Fibroblast of lung (primary cell): ENCODE data around the gene LILRB4.
"Not testable (repeated sequence)": the region's sequence is repeated elsewhere in the genome, so short reads cannot be mapped to it uniquely, and the experiment has no call there.

ENCODE experiments used
- EZH2 ChIP-seq: IDR thresholded peaks from 2 replicates; pipeline ENCODE4 v1.5.1; 2012; ENCODE audit warnings: low read length, control low read depth, mild to moderate bottlenecking; ENCODE audit errors: missing control alignments
- TF ChIP-seq, protein P1 (sequence below), 2 donors: IDR thresholded peaks in 1 of 2; conservative IDR thresholded peaks in 1 of 2; 1 replicate in 1 of 2; 2 replicates in 1 of 2; pipeline ENCODE4 v1.5.1; 2011 to 2012; ENCODE audit warnings: low read length in 2 of 2, control low read depth in 1 of 2, inconsistent platforms in 1 of 2, low read depth in 1 of 2, mild to moderate bottlenecking in 1 of 2

DNA sequence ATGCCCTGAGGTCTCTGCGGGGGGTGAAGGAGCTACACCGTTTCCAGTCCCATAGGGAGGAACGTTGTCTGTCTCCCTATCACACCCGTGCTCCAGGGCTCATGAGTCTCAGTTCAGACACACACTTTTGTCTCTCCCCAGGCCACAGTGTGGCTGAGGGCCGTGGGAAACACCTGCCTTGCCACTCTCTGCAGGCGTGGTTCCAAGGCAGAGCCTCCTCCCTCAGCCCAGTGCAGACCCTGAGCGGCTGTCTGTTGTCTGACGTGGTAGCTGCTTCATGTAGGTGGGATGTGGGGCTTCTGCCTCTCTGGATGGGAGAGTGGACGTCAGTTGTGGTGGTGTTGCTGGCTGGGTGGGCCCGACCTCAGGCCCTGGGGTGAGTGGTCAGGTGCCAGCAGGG, 38.6 kb upstream of the LILRB4 start:
- TF ChIP-seq, protein P1, sequence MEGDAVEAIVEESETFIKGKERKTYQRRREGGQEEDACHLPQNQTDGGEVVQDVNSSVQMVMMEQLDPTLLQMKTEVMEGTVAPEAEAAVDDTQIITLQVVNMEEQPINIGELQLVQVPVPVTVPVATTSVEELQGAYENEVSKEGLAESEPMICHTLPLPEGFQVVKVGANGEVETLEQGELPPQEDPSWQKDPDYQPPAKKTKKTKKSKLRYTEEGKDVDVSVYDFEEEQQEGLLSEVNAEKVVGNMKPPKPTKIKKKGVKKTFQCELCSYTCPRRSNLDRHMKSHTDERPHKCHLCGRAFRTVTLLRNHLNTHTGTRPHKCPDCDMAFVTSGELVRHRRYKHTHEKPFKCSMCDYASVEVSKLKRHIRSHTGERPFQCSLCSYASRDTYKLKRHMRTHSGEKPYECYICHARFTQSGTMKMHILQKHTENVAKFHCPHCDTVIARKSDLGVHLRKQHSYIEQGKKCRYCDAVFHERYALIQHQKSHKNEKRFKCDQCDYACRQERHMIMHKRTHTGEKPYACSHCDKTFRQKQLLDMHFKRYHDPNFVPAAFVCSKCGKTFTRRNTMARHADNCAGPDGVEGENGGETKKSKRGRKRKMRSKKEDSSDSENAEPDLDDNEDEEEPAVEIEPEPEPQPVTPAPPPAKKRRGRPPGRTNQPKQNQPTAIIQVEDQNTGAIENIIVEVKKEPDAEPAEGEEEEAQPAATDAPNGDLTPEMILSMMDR (conservative IDR thresholded peaks at IDR 0.05 in 1 of 2, IDR thresholded peaks at IDR 0.05 in 1 of 2; ENCODE audit: low read depth in 1 of 2, low read length in 2 of 2): not testable (repeated sequence)
- not testable (repeated sequence) for TF ChIP-seq EZH2
